Non-pigmented ciliary epithelial cell (primary cell): ENCODE results near the gene PPM1M.

ENCODE experiments used
- DNase-seq: peaks from one replicate; pipeline ENCODE4 v3.0.0-alpha.2; 2010; ENCODE audit warnings: low read depth

PPM1M gene

GRCh38 chr3:52245322-52246263, at the start of gene PPM1M:
PPM1M (plus strand) TSS chr3:52245759; CDS start chr3:52245825, 66 bp downstream.
- DNase-seq = no peak

- no peak for DNase-seq
Measured at GRCh38 chr3:52195823-52196331, 49.7 kb upstream of the PPM1M start.

- DNase-seq = no peak
Measured at GRCh38 chr3:52196977-52197376, 48.6 kb upstream of the PPM1M start.

GRCh38 chr3:52197499-52197841, 48.1 kb upstream of the PPM1M start:
- DNase-seq = no peak

GRCh38 chr3:52197842-52198625, 47.5 kb upstream of the PPM1M start, which contains the start of gene ALAS1:
ALAS1 (plus strand) TSS chr3:52198160; CDS start chr3:52199242, 1,082 bp downstream.
- no peak for DNase-seq

GRCh38 chr3:52198643-52199608, 46.6 kb upstream of the PPM1M start:
- DNase-seq = no peak

- DNase-seq = no peak
Measured at GRCh38 chr3:52200981-52201679, 44.4 kb upstream of the PPM1M start.

- no peak for DNase-seq
Measured at GRCh38 chr3:52202384-52203077, 43.0 kb upstream of the PPM1M start.

GRCh38 chr3:52203701-52204100, 41.9 kb upstream of the PPM1M start:
- no peak for DNase-seq

- DNase-seq = no peak
Measured at GRCh38 chr3:52204337-52205073, 41.1 kb upstream of the PPM1M start.

GRCh38 chr3:52205727-52206372, 39.7 kb upstream of the PPM1M start:
- no peak for DNase-seq

- no peak for DNase-seq
Measured at GRCh38 chr3:52208556-52208955, 37.0 kb upstream of the PPM1M start.

- no peak for DNase-seq
Measured at GRCh38 chr3:52210037-52210436, 35.5 kb upstream of the PPM1M start.

GRCh38 chr3:52210550-52211046, 35.0 kb upstream of the PPM1M start:
- DNase-seq = no peak

- DNase-seq = no peak
Measured at GRCh38 chr3:52211268-52211891, 34.2 kb upstream of the PPM1M start.

- DNase-seq = no peak
Measured at GRCh38 chr3:52213005-52213404, 32.6 kb upstream of the PPM1M start.

GRCh38 chr3:52213901-52214300, 31.7 kb upstream of the PPM1M start:
- no peak for DNase-seq

GRCh38 chr3:52215351-52215750, 30.2 kb upstream of the PPM1M start:
- no peak for DNase-seq
